MM.1S (cell line): ENCODE measurements around the gene C3orf85.

Experiments used
- DNase-seq: peaks from one replicate; pipeline ENCODE4 v3.0.0-alpha.2; 2015
- H2AFZ ChIP-seq: fragments of 300-600 bp; sonication (generic); 2 replicates; pipeline ENCODE4 v1.6.0; 2016; ENCODE audit warnings: antibody characterized with exemption, low read length
- H3F3A ChIP-seq: fragments of 300-600 bp; sonication (generic); 2 replicates; pipeline ENCODE4 v1.6.1; 2016; ENCODE audit warnings: mild to moderate bottlenecking, antibody characterized with exemption, low read length, moderate library complexity, mixed read lengths; ENCODE audit not compliant: insufficient read depth
- H3K27ac ChIP-seq: fragments of 300-600 bp; sonication (generic); 2 replicates; pipeline ENCODE4 v1.5.1; 2016; ENCODE audit warnings: mild to moderate bottlenecking, low read length
- H3K27me3 ChIP-seq: fragments of 300-600 bp; sonication (generic); replicated peaks from 2 replicates; pipeline ENCODE4 v1.6.0; 2016; ENCODE audit warnings: low read length; ENCODE audit not compliant: insufficient read depth
- H3K36me3 ChIP-seq: fragments of 300-600 bp; sonication (generic); replicated peaks from 2 replicates; pipeline ENCODE4 v1.6.1; 2016; ENCODE audit warnings: mild to moderate bottlenecking, low read length, mixed read lengths; ENCODE audit not compliant: insufficient read depth
- H3K4me1 ChIP-seq: fragments of 300-600 bp; sonication (generic); 2 replicates; pipeline ENCODE4 v1.6.1; 2016; ENCODE audit warnings: low read length, mixed read lengths
- H3K4me2 ChIP-seq: fragments of 300-600 bp; sonication (generic); 2 replicates; pipeline ENCODE4 v1.6.0; 2016; ENCODE audit warnings: low read depth, low read length
- H3K4me3 ChIP-seq: fragments of 300-600 bp; sonication (generic); 2 replicates; pipeline ENCODE4 v1.5.1; 2016; ENCODE audit warnings: low read length, mixed read lengths
- H3K79me2 ChIP-seq: fragments of 300-600 bp; sonication (generic); 2 replicates; pipeline ENCODE4 v1.6.1; 2016; ENCODE audit warnings: mixed run types, low read length, mixed read lengths
- H3K9ac ChIP-seq: fragments of 300-600 bp; sonication (generic); 2 replicates; pipeline ENCODE4 v1.6.1; 2016; ENCODE audit warnings: low read length, mixed read lengths
- H3K9me2 ChIP-seq: fragments of 300-600 bp; sonication (generic); replicated peaks from 2 replicates; pipeline ENCODE4 v1.6.1; 2016; ENCODE audit warnings: mild to moderate bottlenecking, low read length, mixed read lengths; ENCODE audit not compliant: insufficient read depth
- H3K9me3 ChIP-seq: fragments of 300-600 bp; sonication (generic); replicated peaks from 2 replicates; pipeline ENCODE4 v1.6.1; 2016; ENCODE audit warnings: mild to moderate bottlenecking, low read length, mixed read lengths; ENCODE audit not compliant: insufficient read depth
- H4K20me1 ChIP-seq: fragments of 300-600 bp; sonication (generic); 2 replicates; pipeline ENCODE4 v1.6.1; 2016; ENCODE audit warnings: mild to moderate bottlenecking, low read length, moderate library complexity, mixed read lengths; ENCODE audit not compliant: insufficient read depth
- EZH2 ChIP-seq: fragments of 300-600 bp; sonication (generic); optimal IDR thresholded peaks from 2 replicates; pipeline ENCODE3; 2017; ENCODE audit warnings: low read depth, mild to moderate bottlenecking, antibody characterized with exemption, low read length, mixed read lengths
- EZH2phosphoT487 ChIP-seq: fragments of 300-600 bp; sonication (generic); IDR thresholded peaks from 2 replicates; pipeline ENCODE4 v1.6.1; 2018; ENCODE audit warnings: antibody characterized with exemption, low read length
- TF ChIP-seq, protein P1 (sequence below): fragments of 300-600 bp; sonication (generic); IDR thresholded peaks from 2 replicates; pipeline ENCODE4 v1.5.1; 2016; ENCODE audit warnings: antibody characterized with exemption, low read length, mixed read lengths

C3orf85 gene

DNA sequence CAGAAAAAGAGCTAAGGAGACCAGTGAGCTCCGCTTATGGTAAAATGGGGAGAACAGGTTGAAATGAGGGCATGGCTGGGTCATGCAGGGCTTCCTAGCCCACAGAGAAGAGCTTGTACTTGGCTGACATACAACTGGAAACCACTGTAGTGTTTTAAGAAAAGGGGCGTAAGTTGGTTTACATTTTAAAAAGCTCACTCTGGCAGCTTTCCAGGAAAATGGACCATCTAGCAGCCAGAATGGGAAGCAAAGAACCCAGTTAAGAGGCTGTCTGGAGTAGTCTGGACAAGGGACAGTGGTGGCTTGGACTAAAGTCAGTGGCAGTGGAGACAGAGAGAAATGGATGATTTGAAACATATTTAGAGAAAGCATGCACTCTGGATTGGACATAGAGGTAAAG lies 20.5 kb upstream of the C3orf85 start:
- no peaks in the 10 kb centered on the region for H3F3A ChIP-seq
- no peaks in the 10 kb centered on the region for H4K20me1 ChIP-seq
- no peak overlapping the region for H3K9ac ChIP-seq
- no peak overlapping the region for H3K27ac ChIP-seq
- no peak overlapping the region for H2AFZ ChIP-seq
- TF ChIP-seq EZH2phosphoT487 (no peak), EZH2 (no peak)
- TF ChIP-seq, protein P1, sequence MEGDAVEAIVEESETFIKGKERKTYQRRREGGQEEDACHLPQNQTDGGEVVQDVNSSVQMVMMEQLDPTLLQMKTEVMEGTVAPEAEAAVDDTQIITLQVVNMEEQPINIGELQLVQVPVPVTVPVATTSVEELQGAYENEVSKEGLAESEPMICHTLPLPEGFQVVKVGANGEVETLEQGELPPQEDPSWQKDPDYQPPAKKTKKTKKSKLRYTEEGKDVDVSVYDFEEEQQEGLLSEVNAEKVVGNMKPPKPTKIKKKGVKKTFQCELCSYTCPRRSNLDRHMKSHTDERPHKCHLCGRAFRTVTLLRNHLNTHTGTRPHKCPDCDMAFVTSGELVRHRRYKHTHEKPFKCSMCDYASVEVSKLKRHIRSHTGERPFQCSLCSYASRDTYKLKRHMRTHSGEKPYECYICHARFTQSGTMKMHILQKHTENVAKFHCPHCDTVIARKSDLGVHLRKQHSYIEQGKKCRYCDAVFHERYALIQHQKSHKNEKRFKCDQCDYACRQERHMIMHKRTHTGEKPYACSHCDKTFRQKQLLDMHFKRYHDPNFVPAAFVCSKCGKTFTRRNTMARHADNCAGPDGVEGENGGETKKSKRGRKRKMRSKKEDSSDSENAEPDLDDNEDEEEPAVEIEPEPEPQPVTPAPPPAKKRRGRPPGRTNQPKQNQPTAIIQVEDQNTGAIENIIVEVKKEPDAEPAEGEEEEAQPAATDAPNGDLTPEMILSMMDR, result no peak
- H3K4me3 ChIP-seq, result no peak overlapping the region
- H3K9me3 ChIP-seq, result no peaks in the 10 kb centered on the region
- H3K79me2 ChIP-seq, result no peaks in the 10 kb centered on the region
- no peaks in the 10 kb centered on the region for H3K27me3 ChIP-seq
- no peaks in the 10 kb centered on the region for H3K4me1 ChIP-seq
- H3K4me2 ChIP-seq, result no peak overlapping the region
- H3K36me3 ChIP-seq, result no peaks in the 10 kb centered on the region
- DNase-seq, result no peak
- no peaks in the 10 kb centered on the region for H3K9me2 ChIP-seq

DNA sequence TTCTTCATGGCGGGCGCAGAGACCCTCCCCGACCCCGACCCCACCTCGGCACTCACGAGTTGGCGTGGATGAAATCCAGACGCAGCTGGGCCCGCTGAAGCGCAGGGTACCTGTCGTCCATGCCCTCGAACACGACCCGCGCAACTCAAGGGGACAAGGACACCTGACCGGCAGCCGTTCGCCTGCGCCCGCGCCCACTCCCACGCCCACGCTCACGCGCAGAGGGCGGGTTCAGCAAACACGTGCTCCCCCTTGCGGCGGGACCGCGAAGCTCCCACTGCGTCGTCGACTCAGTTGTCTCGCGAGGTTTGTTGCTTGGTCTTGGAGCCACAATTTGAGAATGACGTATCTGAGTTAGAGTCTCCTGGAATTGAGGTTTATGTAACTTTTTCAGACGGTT lies 18.6 kb upstream of the C3orf85 start, which contains the start of gene MORC1:
TSS of gene MORC1 (minus strand) at position 196 of the 400 bp plus-strand sequence. CDS start at position 121, 75 bp downstream.
- Histone ChIP-seq H4K20me1 (no peaks in the 10 kb centered on the region), H3K79me2 (no peaks in the 10 kb centered on the region), H3K4me1 (no peaks in the 10 kb centered on the region), H3K27me3 (no peaks in the 10 kb centered on the region), H3K9me3 (no peaks in the 10 kb centered on the region), H3K9ac (no peak within 1 kb of the TSS), H3K36me3 (no peaks in the 10 kb centered on the region), H3K27ac (no peak within 1 kb of the TSS), H3K9me2 (no peaks in the 10 kb centered on the region), H3K4me2 (no peak within 1 kb of the TSS), H2AFZ (no peak within 1 kb of the TSS), H3K4me3 (no peak within 1 kb of the TSS), H3F3A (no peaks in the 10 kb centered on the region)
- TF ChIP-seq, protein P1, result no peak
- TF ChIP-seq EZH2phosphoT487 (no peak), EZH2 (no peak)
- no peak for DNase-seq

DNA sequence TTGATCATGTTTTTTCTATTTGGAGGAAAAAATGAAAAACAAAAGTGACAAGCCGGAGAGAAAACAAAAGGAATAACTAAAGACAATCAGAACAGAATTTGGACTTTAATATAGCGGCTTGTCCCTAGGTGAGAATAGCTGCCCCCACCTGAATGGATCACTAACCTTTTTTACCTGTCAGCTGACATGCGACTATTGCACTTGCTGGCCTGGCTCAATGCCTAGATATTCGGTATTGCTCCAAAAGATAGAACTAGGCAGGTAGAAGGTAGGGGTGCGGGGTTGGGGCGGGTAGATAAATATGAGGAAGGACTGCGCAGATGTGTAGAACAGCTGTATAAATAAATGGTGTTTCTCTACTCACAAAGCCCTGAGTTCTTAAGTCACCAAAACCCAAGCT lies 17.9 kb upstream of the C3orf85 start:
- Histone ChIP-seq H3F3A (no peaks in the 10 kb centered on the region), H3K9me2 (no peaks in the 10 kb centered on the region), H3K27me3 (no peaks in the 10 kb centered on the region), H3K9ac (no peak overlapping the region), H3K4me1 (no peaks in the 10 kb centered on the region), H3K36me3 (no peaks in the 10 kb centered on the region), H4K20me1 (no peaks in the 10 kb centered on the region), H3K27ac (no peak overlapping the region), H3K79me2 (no peaks in the 10 kb centered on the region), H2AFZ (no peak overlapping the region), H3K4me3 (no peak overlapping the region), H3K4me2 (no peak overlapping the region), H3K9me3 (no peaks in the 10 kb centered on the region)
- no peak for DNase-seq
- TF ChIP-seq EZH2phosphoT487 (no peak), EZH2 (no peak)
- TF ChIP-seq, protein P1, result no peak
